ENCODE results near the gene WBP1L.
"Not testable (repeated sequence)": the region's sequence is repeated elsewhere in the genome, so short reads cannot be mapped to it uniquely, and the experiment has no call there.

The WBP1L gene

GRCh38 chr10:102811346-102811745 lies 67.6 kb downstream of the WBP1L start:
- DNase-seq (ENCODE audit: low spot score): no peak

GRCh38 chr10:102812231-102812876 lies 68.6 kb downstream of the WBP1L start:
- no peak for DNase-seq (ENCODE audit: low spot score)

GRCh38 chr10:102813017-102813541 lies 69.3 kb downstream of the WBP1L start:
- no peak for DNase-seq (ENCODE audit: low spot score)

DNA sequence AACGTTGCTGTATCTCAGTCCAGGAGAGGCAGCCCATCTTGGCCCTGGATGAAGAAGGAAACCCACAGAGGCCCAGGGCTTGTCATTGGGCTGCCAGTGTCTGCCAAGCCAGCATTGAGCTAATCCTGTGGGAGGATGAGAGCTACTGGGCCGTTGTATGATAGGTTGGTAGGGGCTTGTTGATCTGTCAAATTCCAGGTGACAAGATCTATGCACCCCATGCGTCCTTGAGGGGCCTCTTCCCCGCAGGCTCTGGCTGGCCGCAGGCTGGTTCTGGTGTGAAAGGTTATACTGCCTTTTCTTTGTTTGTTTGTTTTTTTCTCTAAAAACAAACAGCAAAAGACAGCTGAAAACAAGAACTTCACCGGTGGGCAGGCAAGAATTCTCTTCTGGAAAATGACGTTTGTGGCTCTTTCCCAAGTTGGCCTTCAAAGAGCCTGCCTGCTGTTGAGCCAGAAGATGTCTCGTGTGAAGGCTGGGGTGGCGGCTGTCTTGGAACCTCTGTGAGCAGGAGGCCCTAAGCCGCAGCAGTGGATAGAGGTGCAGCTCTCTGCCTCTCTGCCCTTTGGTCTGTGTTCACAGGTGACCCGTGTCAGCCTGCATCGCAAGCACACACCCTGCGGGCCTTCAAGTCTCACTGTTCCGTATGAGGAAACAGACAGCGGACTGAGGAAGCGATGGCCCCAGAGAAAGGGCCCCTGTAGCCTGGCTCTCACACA lies 70.1 kb downstream of the WBP1L start:
- DNase-seq (ENCODE audit: low spot score): no peak

DNA sequence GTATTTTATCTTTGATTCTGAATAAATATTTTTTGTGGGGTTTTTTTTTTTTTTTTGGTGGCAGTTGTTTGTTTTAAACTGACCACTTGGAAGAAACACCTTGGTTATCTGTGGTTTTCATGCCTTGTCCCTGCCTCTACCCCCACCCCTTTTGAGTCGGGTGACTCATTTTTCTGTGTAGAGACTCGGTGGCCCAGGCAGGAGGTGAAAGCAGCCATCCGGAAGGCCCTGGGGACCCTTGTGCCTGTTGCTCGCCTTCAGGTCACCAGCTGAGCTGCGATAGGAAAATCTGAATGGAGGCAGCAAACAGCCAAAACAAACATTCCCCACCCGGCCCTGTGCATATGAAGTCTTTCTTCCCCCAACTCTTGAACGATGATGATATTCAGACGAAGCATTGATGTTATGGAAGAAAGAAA lies 70.7 kb downstream of the WBP1L start:
- no peak for DNase-seq (ENCODE audit: low spot score)

DNA sequence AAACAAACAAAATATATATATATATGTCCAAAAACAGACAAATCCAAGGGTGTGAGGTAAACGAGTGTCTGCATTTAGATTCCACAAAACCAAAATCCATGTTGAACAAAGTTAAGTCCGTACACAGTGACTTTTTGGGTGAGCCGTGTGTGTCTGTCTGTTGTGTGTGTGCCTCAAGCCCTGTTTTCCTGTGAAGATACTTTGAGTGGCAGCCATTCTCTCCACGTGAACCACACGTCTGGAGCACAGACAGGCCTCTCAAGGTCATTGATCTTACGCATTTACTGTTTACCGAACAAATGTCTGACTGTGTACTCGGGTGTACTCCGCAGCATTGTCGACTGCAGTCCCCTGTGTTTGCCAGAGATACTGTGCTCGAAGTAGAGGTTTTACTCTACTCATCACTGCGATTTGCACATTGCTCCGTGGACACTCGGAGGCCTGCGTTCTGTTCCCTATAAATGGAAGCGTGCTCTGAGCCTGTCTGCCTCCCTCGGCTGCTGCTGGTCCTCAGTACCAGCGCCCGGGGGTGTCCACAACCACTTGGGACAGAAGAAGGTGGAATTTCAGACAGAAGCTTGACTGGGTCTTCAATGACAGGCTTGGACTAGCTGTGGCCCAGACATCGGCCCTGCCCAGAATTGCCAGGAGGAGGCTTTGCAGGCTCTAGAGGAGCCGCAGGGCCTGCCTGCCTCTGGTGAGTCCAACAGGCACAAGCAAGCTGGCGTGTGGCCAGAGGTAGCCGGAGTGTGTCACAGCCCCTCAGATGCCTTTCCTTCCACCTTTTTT lies 71.3 kb downstream of the WBP1L start:
- DNase-seq (ENCODE audit: low spot score): no peak

DNA sequence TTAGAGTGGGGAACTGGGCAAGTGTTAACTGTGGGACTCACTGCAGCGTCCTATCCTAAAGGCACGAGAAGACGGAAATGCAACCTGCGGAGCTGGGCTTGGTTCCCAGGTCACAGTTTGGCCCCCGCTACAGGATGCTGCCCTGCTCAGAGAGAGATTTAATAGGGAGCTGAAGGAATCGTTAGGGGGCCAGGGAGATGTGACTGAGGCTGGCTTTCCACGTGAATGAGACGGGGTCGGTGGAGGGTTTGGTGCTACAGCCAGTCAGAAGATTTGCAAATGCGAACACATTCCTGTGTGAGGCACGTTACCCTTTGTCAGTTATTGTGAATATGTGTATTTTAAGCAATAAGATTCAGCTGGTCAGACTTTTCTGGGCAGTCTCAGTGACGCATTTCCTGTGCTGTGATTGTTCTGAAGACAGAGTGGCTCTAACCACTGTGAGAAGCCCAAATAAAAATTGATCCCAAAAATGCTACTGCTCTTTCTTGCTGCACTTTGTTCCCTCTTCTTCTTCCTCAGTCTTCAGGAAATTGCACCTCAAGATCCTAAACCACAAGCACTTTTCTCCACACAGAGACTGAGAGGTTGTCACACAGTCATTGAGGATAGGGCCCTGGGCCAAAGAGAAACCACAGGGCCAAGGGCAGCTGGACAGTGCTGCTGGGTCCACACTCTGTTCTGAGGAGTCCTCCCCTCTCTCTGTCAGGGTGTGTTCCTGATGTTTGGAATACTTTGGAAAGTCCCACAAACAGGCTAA lies 72.2 kb downstream of the WBP1L start:
- no peak for DNase-seq (ENCODE audit: low spot score)

DNA sequence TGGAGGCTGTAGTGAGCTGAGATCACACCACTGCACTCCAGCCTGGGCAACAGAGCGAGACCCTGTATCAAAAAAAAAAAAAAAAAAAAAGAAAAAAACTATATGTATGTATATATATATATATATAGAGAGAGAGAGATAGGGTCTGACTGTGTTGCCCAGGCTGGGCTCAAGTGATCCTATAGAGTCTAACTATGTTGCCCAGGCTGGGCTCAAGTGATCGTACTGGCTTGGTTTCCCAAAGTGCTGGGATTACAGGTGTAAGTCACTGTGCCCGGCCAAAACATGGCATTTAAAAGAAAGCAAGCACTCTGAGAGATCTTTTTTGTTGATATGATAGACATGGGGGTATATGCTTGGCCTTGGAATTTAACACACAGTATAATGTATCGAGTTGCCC lies 73.4 kb downstream of the WBP1L start:
- DNase-seq (ENCODE audit: low spot score): no peak

- DNase-seq (ENCODE audit: low spot score): no peak
Observed at GRCh38 chr10:102819054-102819453, 75.3 kb downstream of the WBP1L start.

DNA sequence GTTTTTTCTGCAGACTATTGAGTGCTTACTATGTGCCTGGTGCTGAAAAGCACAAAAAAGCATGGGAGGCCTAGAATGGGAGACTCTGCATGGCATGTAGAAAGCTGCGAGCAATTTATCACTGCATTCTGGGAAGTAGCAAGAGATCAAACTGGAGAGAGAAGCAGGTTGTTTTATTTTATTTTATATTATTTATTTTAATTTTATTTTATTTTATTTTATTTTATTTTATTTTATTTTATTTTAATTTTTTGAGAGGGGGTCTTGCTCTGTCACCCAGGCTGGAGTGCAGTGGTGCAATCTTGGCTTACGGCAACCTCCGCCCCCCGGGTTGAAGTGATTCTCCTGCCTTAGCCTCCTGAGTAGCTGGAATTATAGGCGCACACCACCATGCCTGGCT lies 76.3 kb downstream of the WBP1L start:
- DNase-seq (ENCODE audit: low spot score): not testable (repeated sequence)

GRCh38 chr10:102822222-102822621 lies 78.5 kb downstream of the WBP1L start:
- no peak for DNase-seq (ENCODE audit: low spot score)

GRCh38 chr10:102824664-102825063 lies 80.9 kb downstream of the WBP1L start:
- no peak for DNase-seq (ENCODE audit: low spot score)

DNA sequence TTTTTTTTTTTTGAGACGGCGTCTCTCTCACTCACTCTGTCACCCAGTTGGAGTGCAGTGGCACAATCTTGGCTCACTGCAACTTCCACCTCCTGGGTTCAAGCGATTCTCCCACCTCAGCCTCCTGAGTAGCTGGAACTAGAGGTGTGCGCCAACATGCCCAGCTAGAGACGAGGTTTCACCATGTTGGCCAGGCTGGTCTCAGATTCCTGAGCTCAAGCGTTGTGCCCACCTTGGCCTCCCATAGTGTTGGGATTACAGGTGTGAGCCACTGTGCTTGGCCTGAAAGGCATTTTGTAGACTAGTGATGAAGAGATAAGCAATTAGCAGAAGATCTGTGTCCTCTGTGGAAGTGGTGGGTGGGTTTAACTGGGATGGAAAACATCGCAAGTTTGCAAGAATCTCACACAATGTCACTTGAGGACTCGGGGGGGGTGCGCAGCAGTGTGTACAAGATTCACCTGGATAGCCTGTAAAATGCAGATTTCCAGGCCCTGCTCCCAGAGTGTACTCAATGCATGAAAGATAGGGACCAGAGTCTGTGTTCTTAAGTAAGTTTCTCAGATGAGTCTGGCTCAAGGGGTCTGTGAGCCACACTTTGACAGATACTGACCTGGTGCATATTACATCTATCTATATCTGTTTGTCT lies 82.5 kb downstream of the WBP1L start:
- no peak for DNase-seq (ENCODE audit: low spot score)

DNA sequence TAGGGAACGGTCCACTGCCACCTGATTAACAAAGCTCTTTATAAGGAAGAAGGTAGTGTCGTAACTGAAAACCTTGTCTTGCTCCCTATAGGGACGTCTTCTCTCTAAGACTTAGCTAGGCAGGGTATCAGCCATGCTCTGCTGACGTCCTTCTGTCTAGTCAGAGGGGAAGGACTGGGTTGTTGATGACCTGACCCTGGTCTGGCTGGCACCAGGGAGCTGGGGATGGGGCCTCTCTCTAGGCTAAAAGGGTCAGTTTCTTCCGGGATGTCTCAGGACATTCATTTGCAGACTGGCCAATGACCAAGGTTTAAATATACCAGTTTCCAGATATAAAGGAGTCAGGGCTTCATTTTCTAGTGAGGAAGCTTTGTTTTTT lies 83.8 kb downstream of the WBP1L start:
- DNase-seq (ENCODE audit: low spot score): no peak

GRCh38 chr10:102831322-102832071 lies 87.7 kb downstream of the WBP1L start:
- DNase-seq (ENCODE audit: low spot score): no peak

DNA sequence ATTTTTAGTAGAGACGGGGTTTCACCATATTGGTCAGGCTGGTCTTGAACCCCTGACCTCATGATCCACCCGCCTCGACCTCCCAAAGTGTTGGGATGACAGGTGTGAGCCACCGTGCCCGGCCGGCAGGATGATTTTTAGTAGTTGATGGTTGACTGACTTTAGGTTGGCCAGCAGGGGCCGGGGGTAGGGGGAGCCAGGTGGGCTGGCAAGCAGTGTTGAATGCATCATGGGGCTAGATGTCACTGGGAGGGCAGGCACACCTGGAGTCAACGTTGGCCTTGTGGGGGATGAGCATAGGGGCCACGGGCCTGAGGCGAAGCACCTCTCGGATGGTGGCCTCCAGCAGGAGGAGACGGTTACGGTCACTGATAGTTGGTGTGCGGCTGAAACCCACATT lies 88.5 kb downstream of the WBP1L start:
- DNase-seq (ENCODE audit: low spot score): no peak

- no peak for DNase-seq (ENCODE audit: low spot score)
Observed at GRCh38 chr10:102832987-102833386, 89.2 kb downstream of the WBP1L start.

- no peak for DNase-seq (ENCODE audit: low spot score)
Observed at GRCh38 chr10:102834143-102834542, 90.4 kb downstream of the WBP1L start.

- peak; percentile 77 for DNase-seq (ENCODE audit: low spot score)
Observed at GRCh38 chr10:102835007-102835482, 91.3 kb downstream of the WBP1L start.

- DNase-seq (ENCODE audit: low spot score): no peak
Observed at GRCh38 chr10:102837230-102837721, 93.5 kb downstream of the WBP1L start, which contains the start of gene CYP17A1. Gene CYP17A1 (minus strand): TSS chr10:102837413. CDS start chr10:102837361, 52 bp downstream.
